MCF 10A (cell line): Measurements from ENCODE around the gene DENND2A. TPM values are rescaled to one million over a fixed set of nuclear protein-coding genes. Genes with fewer than 3 reads are reported as not detected.
"Not testable (repeated sequence)": the region's sequence is repeated elsewhere in the genome, so short reads cannot be mapped to it uniquely, and the experiment has no call there.

ENCODE experiments used
- BruUV-seq: library from RNA; stranded (reverse); fragments of 400-500 nt; replicated peaks from 2 replicates; lab custom pipeline; 2021; lab: Mats Ljungman, UMichigan
- CTCF ChIA-PET: fragments of 300-600 bp; sonication (Branson Sonifier 250); formaldehyde crosslinking; extraction: SDS; loops from one replicate; lab custom pipeline; 2021; ENCODE audit warnings: antibody characterized with exemption, inconsistent platforms; lab: Yijun Ruan, JAX
- POLR2A ChIA-PET: fragments of 300-600, 350-650 bp; sonication (Branson Sonifier 250); formaldehyde crosslinking; extraction: SDS; loops from one replicate; lab custom pipeline; 2020; ENCODE audit warnings: antibody characterized with exemption, inconsistent platforms; lab: Yijun Ruan, JAX
- DNase-seq: peaks from one replicate; pipeline ENCODE4 v3.0.0-alpha.2; 2018; ENCODE audit not compliant: unreplicated experiment
- H3K27ac Mint-ChIP-seq: one replicate; pipeline ENCODE4 v1.8.0; 2022; ENCODE audit warnings: mild to moderate bottlenecking, low read depth, mixed read lengths; ENCODE audit not compliant: unreplicated experiment
- H3K27me3 Mint-ChIP-seq: one replicate; pipeline ENCODE4 v1.8.0; 2022; ENCODE audit warnings: mixed read lengths; ENCODE audit not compliant: insufficient read depth, unreplicated experiment
- H3K36me3 Mint-ChIP-seq: one replicate; pipeline ENCODE4 v1.8.0; 2022; ENCODE audit warnings: mild to moderate bottlenecking, moderate library complexity, mixed read lengths; ENCODE audit not compliant: insufficient read depth, unreplicated experiment
- H3K4me1 Mint-ChIP-seq: one replicate; pipeline ENCODE4 v1.8.0; 2022; ENCODE audit warnings: mixed read lengths; ENCODE audit not compliant: insufficient read depth, unreplicated experiment
- H3K4me3 Mint-ChIP-seq: one replicate; pipeline ENCODE4 v1.8.0; 2022; ENCODE audit warnings: mild to moderate bottlenecking, moderate library complexity, mixed read lengths; ENCODE audit not compliant: unreplicated experiment
- H3K9me3 Mint-ChIP-seq: one replicate; pipeline ENCODE4 v1.8.0; 2022; ENCODE audit warnings: mixed read lengths; ENCODE audit not compliant: unreplicated experiment
- intact Hi-C: fragments of 100-400 bp; cut with micrococcal nuclease; formaldehyde crosslinking; loops from 2 replicates; pipeline ENCODE4 v1.14.1; 2022
- total RNA-seq: library from RNA; stranded (reverse); gene quantifications from 2 replicates; pipeline ENCODE4 v1.2.3, GENCODE V29; 2022
- TF ChIP-seq, protein P1 (sequence below): fragments of 200-600 bp; IDR thresholded peaks from one replicate; pipeline ENCODE4 v1.8.0; 2022; ENCODE audit warnings: antibody characterized with exemption, mild to moderate bottlenecking; ENCODE audit not compliant: unreplicated experiment

Gene DENND2A
- total RNA-seq, 1 experiment from 2014 or later: 0.26 TPM

DNA sequence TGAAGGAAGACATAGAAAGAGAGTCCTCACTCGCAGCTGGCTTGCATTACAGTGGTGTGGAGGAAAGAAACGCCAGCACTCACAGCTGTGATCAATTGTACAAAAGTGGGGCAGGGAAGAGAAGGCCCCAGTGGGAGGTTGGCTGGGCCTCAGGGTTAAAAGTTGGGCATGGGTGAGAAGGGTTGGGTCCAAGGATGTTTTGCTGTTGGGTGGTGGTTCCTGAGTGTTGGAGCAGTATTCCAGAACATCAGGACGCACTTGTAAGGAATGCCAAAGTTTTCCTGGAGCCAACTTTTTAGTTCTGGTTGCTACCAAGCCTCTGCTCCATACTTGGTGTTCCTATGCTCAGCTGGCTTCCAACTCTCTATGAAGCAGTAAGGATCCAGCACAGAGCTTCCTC lies 105.9 kb downstream of the DENND2A start:
- H3K4me1 Mint-ChIP-seq: no peaks in the 10 kb centered on the region
- H3K4me3 Mint-ChIP-seq: no peak overlapping the region
- DNase-seq: no peak
- no peaks in the 10 kb centered on the region for H3K9me3 Mint-ChIP-seq
- H3K36me3 Mint-ChIP-seq: no peaks in the 10 kb centered on the region
- BruUV-seq: no TSS peak
- TF ChIP-seq, protein P1, sequence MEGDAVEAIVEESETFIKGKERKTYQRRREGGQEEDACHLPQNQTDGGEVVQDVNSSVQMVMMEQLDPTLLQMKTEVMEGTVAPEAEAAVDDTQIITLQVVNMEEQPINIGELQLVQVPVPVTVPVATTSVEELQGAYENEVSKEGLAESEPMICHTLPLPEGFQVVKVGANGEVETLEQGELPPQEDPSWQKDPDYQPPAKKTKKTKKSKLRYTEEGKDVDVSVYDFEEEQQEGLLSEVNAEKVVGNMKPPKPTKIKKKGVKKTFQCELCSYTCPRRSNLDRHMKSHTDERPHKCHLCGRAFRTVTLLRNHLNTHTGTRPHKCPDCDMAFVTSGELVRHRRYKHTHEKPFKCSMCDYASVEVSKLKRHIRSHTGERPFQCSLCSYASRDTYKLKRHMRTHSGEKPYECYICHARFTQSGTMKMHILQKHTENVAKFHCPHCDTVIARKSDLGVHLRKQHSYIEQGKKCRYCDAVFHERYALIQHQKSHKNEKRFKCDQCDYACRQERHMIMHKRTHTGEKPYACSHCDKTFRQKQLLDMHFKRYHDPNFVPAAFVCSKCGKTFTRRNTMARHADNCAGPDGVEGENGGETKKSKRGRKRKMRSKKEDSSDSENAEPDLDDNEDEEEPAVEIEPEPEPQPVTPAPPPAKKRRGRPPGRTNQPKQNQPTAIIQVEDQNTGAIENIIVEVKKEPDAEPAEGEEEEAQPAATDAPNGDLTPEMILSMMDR: no peak
- ChIA-PET POLR2A (interaction anchor here (1.2 kb wide), 1 partner anchor 10 kb away, joined by 3 read pairs; no protein-coding TSS in a partner anchor), CTCF (interaction anchor here (0.6 to 3.7 kb wide), 5 partner anchors 9 to 219 kb away, joined by 3 to 23 read pairs (median 4); no protein-coding TSS in a partner anchor)
- intact Hi-C loops: no loop called here
- H3K27me3 Mint-ChIP-seq: peaks cover 23% of the 10 kb centered on the region
- no peak overlapping the region for H3K27ac Mint-ChIP-seq

DNA sequence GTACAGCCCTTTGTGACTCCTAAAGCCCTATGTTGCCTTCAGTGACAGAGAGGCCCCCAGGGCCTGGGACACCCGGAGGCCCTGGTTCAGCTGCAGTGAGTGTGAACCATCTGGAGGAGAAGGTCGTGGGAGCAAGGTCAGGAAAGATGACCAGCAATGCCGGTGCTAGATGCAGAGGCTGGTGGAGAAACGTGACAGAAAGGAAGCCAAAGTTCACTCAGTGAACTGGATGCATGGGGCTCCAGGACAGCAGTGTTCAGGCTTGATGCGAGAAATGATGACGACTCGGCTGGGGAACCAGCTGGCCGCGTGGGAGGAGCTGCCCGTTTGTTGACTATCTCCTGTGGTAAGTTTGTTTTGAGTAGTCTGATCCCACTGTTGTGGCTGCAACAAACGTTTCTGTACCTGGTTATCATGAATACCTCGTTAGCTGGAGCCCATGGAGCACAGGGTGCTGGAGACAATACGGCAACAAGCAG lies 107.2 kb downstream of the DENND2A start:
- intact Hi-C loops: no loop called here
- POLR2A ChIA-PET: no interaction called here

DNA sequence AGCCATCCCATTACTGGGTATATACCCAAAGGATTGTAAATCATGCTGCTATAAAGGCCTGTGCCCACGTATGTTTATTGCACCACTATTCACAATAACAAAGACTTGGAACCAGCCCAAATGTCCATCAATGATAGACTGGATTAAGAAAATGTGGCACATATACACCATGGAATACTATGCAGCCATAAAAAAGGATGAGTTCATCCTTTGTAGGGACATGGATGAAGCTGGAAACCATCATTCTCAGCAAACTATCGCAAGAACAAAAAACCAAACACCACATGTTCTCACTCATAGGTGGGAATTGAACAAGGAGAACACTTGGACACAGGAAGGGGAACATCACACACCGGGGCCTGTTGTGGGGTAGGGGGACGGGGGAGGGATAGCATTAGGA lies 111.2 kb downstream of the DENND2A start:
- POLR2A ChIA-PET, DNase-seq, intact Hi-C loops, CTCF ChIA-PET, H3K4me1 Mint-ChIP-seq, H3K27ac Mint-ChIP-seq, H3K36me3 Mint-ChIP-seq, BruUV-seq, H3K9me3 Mint-ChIP-seq, H3K4me3 Mint-ChIP-seq: not testable (repeated sequence)
- H3K27me3 Mint-ChIP-seq: peaks cover 23% of the 10 kb centered on the region

More for the DNA sequence above, 107.2 kb downstream of the DENND2A start:
- DNase-seq: no peak
- TF ChIP-seq, protein P1: no peak
- no peaks in the 10 kb centered on the region for H3K9me3 Mint-ChIP-seq
- no TSS peak for BruUV-seq
- no peak overlapping the region for H3K4me3 Mint-ChIP-seq
- CTCF ChIA-PET: no interaction called here
- peaks cover 23% of the 10 kb centered on the region for H3K27me3 Mint-ChIP-seq
- no peak overlapping the region for H3K27ac Mint-ChIP-seq
- H3K4me1 Mint-ChIP-seq: no peaks in the 10 kb centered on the region
- H3K36me3 Mint-ChIP-seq: no peaks in the 10 kb centered on the region

DNA sequence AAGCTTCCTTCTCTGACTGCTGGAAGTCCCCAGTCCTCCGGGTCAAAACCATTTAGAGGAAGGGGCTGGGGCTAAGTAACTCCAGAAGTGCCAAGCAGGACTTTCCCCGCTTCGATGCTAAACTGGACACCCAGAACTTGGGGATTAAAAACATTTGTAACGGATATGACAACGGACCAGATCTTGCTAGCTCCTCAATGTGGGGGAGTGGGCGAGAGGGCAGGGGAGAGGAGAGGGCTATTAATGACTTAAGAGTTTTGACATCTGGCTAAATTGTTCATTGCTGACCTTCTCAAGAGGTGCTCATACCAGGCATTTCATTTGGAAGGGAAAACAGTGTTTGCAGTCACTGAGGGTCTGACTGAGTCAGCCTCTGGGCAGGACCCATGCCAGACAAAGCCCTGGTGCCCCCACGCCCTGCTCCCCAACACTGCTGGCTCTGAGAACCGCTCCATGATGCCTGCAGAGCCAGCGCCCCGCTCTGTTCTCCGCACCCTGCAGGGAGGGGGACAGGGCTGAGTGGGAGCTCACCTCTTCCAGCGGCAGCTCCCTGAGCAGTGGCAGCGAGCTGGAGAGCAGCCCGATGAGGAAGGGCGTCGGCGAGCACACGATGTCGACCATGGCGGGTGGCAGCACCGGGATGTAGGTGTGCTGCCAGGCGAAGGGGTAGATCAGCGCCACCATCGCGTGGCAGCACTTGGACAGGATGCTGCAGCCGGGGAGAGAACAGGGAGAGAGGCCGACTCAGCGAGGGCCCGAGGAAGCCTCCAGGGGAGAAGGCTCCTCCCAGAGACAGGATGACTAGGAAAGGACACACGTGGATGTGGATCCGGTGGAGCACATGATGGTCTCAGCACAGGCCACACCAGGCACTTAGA lies 113.6 kb downstream of the DENND2A start:
- Mint-ChIP-seq H3K4me1 (peaks cover 8% of the 10 kb centered on the region), H3K27ac (no peak overlapping the region), H3K4me3 (no peak overlapping the region), H3K27me3 (peaks cover 14% of the 10 kb centered on the region), H3K36me3 (no peaks in the 10 kb centered on the region), H3K9me3 (no peaks in the 10 kb centered on the region)
- TF ChIP-seq, protein P1: no peak
- ChIA-PET CTCF (interaction anchor here (1.2 to 2.3 kb wide), 3 partner anchors 10 to 126 kb away, joined by 3 to 21 read pairs (median 11); no protein-coding TSS in a partner anchor), POLR2A (no interaction called here)
- BruUV-seq: no TSS peak
- intact Hi-C loops: no loop called here
- no peak for DNase-seq
